A172 (cell line): ENCODE results near the gene BORCS5. TPM values are rescaled to one million over a fixed set of nuclear protein-coding genes. Genes with fewer than 3 reads are reported as not detected.

Source experiments
- DNase-seq: peaks from one replicate; pipeline ENCODE4 v3.0.0-alpha.2; 2015; ENCODE audit warnings: low spot score
- total RNA-seq: library from RNA; depleted of rRNA; stranded (reverse); fragments of >200 nt; shearing (Covaris generic); gene quantifications from 2 replicates; pipeline ENCODE4 v1.2.3, GENCODE V29; 2014; rRNA removed

The BORCS5 gene
- total RNA-seq, 1 experiment from 2014 or later, result 12.2 TPM

GRCh38 chr12:12511895-12512711, 155.2 kb downstream of the BORCS5 start:
- no peak for DNase-seq

- DNase-seq, result no peak
Observed at GRCh38 chr12:12513416-12514006, 156.6 kb downstream of the BORCS5 start.

- no peak for DNase-seq
Observed at GRCh38 chr12:12518464-12518845, 161.6 kb downstream of the BORCS5 start.

GRCh38 chr12:12518919-12519318, 162.0 kb downstream of the BORCS5 start:
- DNase-seq, result no peak

Other genes with a start within 250 kb of the BORCS5 start
- 8.3 and 12.0 TPM in 2 replicates for gene LRP6, start 90.0 kb upstream of the BORCS5 start, total RNA-seq
- 0.55 and 1.1 TPM in 2 replicates for gene MANSC1, start 6.8 kb upstream of the BORCS5 start, total RNA-seq
- gene DUSP16, start 205.8 kb downstream of the BORCS5 start, total RNA-seq, result 4.9 and 5.5 TPM in 2 replicates